ENCODE data around the gene CSPG4.
"Not testable (repeated sequence)": the region's sequence is repeated elsewhere in the genome, so short reads cannot be mapped to it uniquely, and the experiment has no call there.

CSPG4 gene

DNA sequence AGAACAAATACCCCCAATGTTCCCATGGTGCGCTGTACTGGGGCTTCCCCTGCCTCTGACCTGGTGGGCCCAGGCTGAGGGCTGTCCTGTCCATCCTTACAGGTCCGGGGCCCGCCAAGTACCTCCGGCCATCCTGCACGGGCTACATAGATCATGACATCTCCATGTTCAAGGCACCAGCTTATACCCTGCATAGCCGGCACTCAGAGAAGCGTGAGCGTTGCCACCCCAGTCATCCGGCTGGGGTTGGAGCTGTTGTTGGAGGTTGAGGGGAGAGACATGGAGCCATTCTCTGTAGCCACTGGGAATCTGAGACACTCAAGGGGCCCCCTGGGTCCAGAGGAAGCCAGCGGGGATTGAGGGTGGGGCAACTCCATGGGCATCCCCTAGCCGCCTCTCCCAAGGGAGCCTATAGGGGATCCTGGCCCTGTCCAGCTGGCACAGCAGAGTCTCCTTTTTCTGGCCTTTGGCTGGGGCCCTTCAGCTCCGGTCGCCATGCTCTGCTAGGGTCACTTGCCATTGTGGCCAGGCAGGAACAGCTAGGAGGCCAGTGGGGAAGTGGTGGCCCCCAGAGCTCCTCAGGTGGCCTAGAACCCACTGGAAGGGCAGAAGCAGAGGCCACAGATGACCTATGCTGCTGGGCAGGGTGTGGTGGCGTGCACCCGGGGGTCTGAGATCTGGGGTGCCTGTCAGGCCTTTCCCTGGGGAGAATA is 12.5 kb upstream of the CSPG4 start:
- no peak for DNase-seq (ENCODE audit: low spot score)

DNA sequence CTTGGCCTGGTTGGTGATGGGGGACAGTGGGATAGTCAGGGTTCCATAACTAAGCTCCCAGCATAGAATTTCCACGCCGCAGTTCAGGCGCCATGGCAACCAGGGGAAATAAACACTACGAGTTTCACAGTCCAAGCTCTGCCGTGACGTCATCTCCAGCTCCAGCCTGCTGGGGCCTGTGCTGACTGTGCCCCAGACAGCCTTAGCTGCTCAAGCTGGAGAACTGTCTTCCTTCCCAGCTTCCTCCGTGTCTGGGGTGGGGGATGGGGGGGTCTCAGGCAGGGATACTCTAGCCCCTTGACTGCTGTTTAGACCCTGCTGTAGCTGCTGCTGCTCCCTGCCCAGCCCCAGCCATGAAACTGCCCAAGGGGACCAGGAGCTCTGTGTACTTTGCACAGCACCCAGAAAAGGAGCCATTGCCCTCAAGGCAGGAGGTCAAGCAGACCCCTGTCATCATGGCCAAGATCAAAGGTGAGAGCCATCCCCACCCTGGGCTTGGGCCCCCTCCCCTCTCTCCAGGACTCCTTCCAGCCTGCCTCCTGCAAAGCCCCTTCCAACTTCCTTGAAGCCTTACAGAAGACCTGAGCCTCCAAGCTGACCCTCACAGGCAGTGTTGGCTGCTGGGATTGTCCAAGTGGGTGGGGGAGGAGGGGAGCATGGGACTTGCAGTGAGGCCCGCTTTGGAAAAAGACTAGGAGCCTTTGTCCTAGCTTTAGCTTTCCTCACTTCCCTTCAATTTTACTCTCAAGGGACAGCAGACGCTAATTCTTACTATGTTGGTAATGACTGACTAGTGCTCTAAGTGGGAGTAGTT is 11.4 kb upstream of the CSPG4 start:
- peak; percentile 91 for DNase-seq (ENCODE audit: low spot score)

DNA sequence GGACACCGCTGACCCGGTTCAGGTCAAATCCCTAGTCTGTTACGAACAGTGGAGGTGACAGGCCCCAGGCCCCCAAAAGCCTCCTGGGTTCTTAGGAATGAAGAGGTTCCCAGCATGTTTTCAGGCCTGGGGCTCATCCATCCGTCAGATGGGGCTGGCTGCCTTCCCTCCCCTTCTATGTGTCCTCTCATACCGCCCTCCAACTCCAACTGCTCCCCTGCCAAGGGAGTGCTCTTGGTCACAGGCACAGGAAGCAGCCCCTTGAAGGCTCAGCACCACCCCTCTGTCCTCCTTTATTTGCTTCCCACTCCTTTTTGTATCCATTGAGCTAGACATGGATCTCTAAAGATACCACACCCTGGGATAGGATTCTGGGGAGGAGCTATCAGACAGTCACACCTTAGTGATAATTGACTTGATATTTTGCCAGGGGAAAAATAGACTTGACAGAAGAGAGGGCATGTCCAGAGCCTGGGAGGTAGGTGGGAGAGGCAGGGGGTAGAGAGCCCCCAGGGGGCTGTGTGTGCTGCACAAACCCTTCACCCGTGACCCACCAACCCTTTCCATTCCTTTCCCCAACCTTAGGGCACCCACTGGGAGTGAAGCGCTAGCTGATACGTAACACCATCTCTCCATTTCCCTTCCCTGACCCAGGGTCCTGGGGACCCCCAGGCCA is 10.7 kb upstream of the CSPG4 start:
- no peak for DNase-seq (ENCODE audit: low spot score)

DNA sequence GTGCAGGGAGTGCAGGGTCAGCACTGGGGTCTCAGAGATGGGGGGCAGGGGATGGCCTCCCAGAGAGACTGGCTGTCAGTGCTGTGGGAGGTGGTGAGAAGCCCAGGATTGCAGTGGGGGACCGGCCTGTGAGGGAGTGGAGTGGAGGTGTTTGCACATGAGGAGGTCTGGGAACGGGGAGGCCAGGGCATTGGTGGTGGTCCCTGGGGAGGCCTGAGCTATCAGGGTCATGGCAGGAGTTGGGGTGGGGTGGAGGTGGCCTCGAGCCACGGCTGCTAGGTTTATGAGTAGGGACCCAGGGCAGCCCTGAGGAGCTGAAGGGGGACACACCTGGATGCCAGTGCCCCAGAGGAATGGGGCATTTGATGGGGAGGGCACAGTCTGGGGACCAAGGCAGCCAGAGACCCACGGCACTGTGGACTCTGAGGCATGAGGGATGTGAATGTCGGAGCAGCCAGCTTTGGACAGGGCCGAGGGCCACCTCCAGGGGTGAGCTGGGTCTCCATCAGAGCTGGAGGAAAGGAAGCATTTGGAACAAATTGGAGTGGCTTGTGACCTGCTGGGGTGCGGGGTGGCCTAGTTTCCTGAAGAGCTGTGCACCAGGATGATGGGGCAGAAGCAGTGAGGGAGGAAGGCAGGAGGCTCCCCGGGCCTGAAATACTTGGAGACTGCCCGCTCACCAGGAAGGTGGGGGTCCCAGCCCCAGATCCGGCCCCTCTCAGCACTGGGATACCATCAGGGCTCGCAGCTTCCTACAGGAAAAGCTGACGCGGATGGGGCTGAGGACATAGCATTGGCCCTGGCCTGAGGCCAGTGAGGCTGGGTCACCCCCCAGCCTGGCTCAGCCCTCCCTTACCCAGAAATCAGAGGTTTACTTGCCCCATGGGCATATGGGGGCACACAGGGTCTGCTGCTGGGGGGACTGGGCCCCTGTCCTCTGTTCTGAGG is 9.5 kb upstream of the CSPG4 start:
- DNase-seq (ENCODE audit: low spot score): no peak

DNA sequence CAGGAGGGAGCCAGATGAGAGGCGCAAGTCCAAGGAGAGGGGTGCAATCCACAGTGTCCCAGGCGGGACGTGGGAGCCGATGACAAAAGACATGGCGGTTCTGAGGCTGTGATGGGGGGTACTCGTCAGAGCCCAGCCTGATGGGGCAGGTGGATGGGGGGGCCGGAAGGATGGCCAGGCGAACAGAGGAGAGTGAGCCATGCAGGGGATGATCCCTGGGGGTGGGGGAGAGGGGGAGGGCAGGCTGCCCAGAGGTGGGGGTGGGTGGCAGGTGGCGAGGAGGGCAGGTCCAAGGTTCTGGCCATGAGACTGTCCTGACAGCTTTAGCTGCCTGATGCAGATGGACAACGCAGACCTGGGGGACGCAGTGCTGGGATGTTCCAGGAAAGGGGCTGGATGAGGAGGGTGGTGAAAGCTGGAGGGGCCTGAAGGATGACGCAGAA is 8.9 kb upstream of the CSPG4 start:
- DNase-seq (ENCODE audit: low spot score): no peak

DNA sequence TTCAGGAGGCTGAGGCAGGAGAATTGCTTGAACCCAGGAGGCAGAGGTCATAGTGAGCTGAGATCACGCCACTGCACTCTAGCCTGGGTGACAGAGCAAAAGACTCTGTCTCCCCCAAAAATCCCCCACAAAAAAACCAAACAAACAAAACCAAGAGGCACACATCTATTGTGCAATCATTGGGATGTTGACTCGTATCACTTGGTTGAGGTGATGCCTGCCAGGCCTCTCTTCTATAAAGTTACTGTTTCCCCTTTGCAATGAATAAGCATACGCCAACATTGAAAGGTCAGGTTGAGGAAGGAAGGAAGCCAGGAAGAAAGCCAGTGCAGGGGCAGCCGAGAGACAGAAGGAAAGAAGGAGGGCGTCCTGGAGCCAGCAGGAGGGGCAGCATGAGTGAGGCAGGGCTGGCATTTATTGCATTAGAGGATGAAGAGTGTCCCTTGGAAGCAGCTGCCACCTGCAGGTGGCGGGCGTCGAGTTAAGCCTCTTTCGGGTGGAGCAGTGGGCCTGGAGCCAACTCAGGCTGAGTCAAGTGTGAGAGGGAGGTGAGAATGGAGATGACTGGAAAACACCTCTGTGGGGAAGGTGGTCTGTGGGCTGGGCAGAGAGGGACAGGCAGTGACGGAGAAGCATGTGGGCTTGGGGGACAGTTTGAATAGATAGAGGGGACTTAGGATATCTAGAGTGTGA is 8.3 kb upstream of the CSPG4 start:
- peak; percentile 85 for DNase-seq (ENCODE audit: low spot score)

DNA sequence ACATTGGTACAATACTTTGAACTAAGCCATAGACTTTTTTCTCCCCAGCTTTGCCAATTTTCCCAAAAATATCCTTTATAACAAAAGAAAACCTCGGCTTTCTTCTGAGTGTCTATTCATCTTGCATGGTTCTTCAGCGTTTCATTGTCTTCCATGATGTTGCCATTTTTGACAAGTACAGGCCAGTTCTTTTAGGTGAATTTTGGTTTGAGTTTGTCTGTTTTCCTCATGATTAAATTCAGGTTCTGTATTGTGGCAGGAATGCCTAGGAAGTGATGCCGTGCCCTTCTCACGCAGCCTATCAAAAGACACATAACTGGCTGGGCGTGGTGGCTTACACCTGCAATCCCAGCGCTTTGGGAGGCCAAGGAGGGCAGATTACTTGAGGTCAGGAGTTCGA is 7.6 kb upstream of the CSPG4 start:
- DNase-seq (ENCODE audit: low spot score): no peak

DNA sequence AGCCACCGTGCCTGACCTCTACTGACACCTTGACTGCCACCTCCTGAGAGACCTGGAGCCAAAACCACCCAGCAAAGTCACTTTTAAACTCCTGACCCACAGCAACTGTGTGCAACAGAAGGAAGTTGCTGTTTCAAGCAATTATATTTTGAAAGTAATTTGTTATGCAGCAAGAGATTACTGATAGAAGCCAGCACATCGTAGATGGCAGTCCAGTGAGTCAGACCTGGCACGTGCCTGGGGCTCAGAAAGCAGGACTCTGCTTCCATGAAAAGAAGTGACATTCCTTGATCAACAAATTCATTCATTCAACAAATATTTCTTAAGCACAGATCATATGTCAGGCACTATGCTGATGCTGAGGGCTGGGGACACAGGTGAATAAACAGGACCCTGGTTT is 5.7 kb upstream of the CSPG4 start:
- peak; percentile 71 for DNase-seq (ENCODE audit: low spot score)

DNA sequence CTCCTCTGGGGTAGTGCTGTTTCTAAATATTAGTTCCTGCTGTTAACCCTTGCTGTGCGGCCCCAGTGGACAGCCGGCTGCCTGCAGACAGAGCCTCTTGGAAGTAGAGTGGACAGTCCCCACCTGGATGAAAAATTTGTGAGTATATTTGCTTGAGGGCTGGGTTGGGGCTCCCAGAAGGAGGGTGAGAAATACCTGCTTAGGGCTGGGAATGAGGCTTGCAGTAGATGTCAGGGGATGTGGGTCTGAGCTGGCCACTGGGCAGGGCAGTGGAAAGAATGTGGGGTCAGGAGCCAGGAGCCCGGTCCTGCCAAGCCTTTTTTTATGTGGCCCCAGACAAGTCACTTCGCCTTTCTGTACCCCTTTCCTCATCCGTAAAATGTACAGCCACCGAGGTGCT is 4.4 kb upstream of the CSPG4 start:
- DNase-seq (ENCODE audit: low spot score): not testable (repeated sequence)

DNA sequence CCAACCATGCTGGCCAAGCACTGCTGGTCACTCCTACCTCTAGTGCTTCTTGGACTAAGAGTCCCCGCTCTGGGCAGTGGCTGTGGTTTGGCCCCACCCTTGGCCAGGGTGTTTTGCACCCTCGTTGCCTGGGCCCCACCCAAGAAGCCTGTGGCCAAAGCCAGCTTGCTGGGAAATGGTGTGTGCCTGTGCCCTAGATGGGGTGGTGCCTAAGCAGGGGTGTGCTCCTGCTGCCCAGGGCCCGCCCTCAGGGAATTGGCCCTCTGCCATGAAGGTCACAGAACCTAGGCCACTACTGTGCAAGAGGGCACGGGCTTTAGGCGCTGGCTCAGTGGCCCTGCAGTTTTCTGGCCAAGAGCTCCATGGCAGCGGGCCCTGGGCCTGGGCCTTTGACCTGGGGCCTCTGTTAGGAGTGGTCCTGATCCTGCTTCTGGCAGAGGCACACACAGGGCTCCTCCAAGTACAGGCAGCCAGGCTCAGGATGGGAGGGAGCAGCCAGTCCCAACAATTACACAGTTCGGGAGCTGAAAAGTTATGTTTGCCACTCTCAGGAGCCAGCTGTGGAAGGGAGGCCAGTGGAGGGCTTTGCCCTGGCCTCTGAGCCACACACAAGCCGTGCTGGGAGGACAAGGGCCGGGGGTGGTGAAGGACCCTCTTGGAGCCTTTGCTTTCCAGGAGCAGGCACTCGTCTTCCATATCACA is 3.8 kb upstream of the CSPG4 start:
- not testable (repeated sequence) for DNase-seq (ENCODE audit: low spot score)

DNA sequence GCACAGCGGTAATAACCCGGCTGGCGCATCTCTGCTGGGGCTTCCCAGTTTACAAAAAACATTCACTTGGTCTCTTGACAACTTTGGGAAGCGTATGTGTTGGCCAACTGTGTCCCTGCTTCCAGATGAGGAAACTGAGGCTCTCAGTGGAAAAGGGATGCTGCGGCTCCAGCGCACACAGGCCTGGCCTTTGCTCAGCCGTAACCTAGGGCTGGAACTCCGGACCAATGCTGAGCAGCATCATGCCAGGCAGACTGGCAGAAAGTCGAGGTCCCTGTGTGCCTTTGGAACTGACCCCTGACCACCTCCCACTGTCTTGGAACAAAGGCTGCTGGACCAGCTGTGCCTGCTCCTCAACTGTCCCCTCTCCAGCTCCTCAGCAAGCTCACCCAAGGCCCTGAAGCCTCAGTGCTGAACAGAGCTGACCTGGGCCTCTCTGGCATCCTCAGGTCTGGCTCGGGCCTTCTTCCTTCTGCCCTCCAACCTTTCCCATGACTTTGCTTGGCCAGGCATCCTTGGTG is 2.7 kb upstream of the CSPG4 start:
- DNase-seq (ENCODE audit: low spot score): not testable (repeated sequence)

DNA sequence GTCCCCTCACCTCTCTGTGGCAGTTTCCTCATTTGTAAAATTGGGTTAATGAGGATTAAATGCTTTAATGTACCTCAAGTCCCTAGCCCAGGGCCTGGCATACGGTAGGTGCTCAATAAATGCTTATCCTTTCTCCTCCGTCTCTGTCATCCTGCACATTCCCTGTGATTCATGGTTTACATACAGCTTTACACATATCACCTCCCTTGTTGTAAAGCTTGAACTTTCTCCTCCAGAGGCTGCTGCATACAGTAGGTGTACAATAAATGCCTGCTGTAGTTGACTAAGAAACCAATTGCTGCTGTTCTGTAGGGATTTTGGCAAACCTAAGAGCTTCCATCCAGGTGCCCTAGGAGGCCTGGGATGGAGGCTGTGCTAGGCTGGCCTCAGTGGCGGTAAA is 1.5 kb upstream of the CSPG4 start:
- DNase-seq (ENCODE audit: low spot score): no peak

DNA sequence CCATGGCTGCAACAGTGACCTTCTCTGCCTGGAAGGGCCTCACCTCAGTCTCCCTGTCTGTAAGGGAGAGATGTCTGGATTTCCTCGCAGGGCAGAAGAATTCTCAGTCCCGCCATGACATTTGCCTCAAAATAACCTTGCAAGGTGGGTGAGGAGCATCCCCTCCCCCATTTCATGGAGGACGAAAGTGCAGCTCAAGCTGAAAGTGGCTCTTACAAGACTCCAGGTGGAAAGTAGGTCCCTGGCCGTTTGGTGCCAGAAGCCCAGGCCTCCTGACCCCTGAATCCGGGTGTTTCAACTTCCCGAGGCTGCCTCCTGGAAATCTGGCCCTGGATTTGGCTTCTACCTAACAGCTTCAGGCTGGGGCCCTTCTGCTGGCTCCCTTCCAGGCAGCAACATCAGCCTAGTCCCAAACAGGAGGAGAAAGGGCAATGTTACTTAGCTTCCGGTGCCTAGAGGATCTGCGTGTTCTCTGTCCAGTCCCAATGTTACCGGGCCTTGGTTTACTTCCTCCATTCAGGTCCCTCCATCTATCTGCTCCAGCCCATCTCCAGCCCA is 769 bp upstream of the CSPG4 start:
- no peak for DNase-seq (ENCODE audit: low spot score)

DNA sequence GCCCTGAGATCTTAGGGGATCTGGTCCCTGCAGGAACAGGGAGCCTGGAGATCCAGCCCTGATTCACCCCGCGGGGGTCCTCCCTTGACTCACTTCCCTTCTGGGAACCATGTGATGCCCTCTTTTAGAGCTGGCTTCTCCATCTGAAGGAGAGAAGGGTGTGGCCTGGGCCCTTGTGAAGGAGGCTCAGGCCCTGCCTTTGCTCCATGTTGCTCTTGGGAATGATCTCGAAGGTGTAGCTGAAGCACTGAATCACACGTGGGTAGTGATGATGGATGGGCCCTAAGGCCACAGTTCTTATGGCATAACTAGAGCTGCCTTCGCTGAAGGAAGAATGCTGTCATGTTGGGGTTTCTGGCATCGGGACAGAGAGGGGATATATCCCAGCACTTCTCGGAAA is 1.2 kb downstream of the CSPG4 start:
- DNase-seq (ENCODE audit: low spot score): not testable (repeated sequence)

DNA sequence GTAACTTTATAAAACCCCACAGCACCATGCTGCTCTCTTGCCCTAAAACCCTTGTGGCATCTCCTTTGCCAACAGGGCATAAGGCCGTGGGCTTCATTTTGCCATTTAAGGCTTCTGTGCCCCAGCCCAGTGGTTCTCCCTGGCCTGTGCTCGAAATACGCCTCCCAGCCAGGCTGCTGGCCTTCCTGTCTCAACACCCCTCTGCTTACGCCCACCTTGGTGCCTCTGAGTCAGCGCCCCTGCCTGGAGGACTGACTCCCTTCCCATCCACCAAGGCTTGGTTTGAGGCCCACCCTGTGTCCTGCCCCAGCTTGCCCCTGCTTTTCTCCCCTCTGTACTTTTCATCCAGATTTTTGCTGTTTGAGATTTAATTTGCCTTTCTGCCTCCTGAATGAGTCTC is 1.8 kb downstream of the CSPG4 start:
- not testable (repeated sequence) for DNase-seq (ENCODE audit: low spot score)

DNA sequence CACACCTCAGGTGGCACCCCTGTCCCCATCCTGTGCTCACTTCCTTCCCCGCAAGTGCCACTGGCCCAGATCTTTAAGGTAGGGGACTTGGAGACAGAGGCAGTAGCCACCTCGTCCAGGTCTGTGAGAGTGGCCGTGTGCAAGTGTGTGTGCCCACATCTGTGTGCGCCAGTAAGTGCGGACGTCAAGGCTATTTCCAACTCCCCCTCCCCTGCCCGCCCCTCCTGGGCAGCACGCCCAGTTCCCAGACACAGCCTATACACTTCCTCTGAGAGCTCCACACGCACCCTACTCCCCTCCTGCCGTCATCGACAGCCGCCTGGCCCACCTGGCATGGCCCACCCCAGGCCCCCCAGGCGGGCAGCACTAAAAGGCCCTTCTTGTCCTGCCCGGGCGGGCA is 3.2 kb downstream of the CSPG4 start:
- not testable (repeated sequence) for DNase-seq (ENCODE audit: low spot score)

DNA sequence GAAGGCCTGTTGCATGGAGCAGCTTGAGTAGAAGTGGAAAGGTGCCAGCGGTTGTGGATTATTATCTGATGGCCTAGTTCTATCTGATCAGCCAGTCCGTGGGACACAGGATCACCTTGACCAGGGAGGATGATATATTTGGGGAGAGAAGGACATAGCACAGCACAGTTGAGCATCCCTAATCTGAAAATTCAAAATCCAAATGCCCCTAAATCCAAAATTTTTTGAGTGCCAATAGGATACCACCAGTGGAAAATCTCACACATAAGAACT is 6.0 kb downstream of the CSPG4 start:
- no peak for DNase-seq (ENCODE audit: low spot score)

DNA sequence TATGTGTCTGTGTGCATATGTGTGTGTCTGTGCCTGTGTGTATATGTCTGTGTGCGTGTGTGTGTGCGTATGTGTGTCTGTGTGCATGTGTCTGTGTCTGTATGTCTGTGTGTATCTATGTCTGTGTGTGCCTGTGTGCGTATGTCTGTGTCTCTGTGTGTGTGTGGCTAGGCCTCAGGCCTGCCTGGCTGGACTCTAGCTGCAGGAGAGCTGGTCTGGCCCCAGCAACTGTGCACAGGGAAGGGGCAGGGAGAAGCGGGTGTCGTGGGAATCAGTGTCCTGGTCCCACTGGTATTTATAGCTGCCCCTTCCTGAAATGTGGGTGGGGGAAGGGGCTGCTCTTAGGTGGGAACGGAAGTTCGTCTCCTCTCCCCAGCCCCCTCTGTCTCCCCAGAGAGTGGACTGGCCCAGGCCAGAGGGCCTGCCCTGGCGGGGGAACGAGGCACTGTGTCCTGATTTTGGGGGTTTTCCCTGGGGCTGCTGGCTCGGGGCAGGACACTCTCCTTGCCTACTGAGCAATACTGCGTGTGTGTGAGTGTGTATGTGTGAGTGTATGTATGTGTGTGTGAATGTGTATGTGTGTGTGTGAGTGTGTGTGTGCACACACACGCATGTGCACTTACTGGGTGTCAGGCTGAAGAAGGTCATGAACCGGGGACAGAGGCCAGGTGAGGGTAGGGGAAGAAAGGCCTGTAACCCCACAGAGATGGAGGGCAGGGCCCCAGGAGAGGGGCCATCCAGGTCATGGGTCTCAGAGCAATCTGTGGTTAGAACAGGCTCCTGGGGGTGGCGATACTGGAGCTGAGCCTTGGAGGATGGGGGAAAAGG is 6.6 kb downstream of the CSPG4 start:
- no peak for DNase-seq (ENCODE audit: low spot score)

DNA sequence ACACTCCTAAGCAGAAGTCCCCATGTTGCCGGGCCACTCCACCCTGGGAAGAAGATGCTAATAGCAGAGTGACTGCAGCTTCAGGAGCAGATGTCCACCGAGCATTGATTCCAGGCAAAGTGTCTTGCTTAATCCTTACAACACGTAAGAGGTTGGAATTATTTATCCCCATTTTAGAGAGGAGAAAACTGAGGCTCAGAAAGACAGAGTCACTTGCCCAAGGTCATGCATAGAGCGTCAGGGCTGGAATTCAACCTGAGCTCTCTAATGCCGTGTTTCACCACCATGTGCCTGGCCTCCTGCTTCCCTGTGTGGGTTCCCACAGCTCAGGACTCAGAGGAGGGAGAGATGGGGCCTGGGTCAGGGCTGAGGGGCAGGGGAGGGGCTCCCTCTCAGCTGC is 7.3 kb downstream of the CSPG4 start:
- not testable (repeated sequence) for DNase-seq (ENCODE audit: low spot score)

All from kidney tubule cell (primary cell).